Osteoblast (primary cell): ENCODE data around the gene EPS8. TPM values are rescaled to one million over a fixed set of nuclear protein-coding genes. Genes with fewer than 3 reads are reported as not detected.

Source experiments
- DNase-seq: peaks from one replicate; pipeline ENCODE4 v3.0.0; 2011; ENCODE audit warnings: low spot score, mixed read lengths; ENCODE audit not compliant: insufficient read length; ENCODE audit errors: missing footprints
- H2AFZ ChIP-seq: 2 replicates; pipeline ENCODE4 v1.6.0; 2011; ENCODE audit warnings: mild to moderate bottlenecking, low read length
- H3K27ac ChIP-seq: 2 replicates; pipeline ENCODE4 v1.5.1; 2011; ENCODE audit warnings: mild to moderate bottlenecking, low read depth, low read length, moderate library complexity
- H3K27me3 ChIP-seq: 2 replicates; pipeline ENCODE4 v1.6.0; 2012; ENCODE audit warnings: mild to moderate bottlenecking, control low read depth, inconsistent platforms, low read length, moderate library complexity; ENCODE audit not compliant: insufficient read depth
- H3K36me3 ChIP-seq: 2 replicates; pipeline ENCODE4 v1.5.1; 2011; ENCODE audit warnings: mild to moderate bottlenecking, low read length, control low read depth, moderate library complexity; ENCODE audit not compliant: insufficient read depth
- H3K4me1 ChIP-seq: 2 replicates; pipeline ENCODE4 v1.5.1; 2011; ENCODE audit warnings: mild to moderate bottlenecking, low read length, control low read depth, moderate library complexity; ENCODE audit not compliant: insufficient read depth
- H3K4me2 ChIP-seq: 2 replicates; pipeline ENCODE4 v1.6.0; 2011; ENCODE audit warnings: mild to moderate bottlenecking, low read length; ENCODE audit not compliant: insufficient read depth
- H3K4me3 ChIP-seq: fragments of 200-600 bp; sonication (generic); 3 replicates; pipeline ENCODE4 v1.5.1; 2012; ENCODE audit warnings: mild to moderate bottlenecking, low read length, inconsistent platforms; ENCODE audit not compliant: insufficient read depth
- H3K79me2 ChIP-seq: 2 replicates; pipeline ENCODE4 v1.6.0; 2012; ENCODE audit warnings: mild to moderate bottlenecking, low read length, control low read depth, inconsistent platforms; ENCODE audit not compliant: insufficient read depth
- H3K9me3 ChIP-seq: 2 replicates; pipeline ENCODE4 v1.5.1; 2011; ENCODE audit warnings: low read depth, low read length, control low read depth
- H4K20me1 ChIP-seq: 2 replicates; pipeline ENCODE4 v1.6.0; 2012; ENCODE audit warnings: mild to moderate bottlenecking, low read length, control low read depth; ENCODE audit not compliant: insufficient read depth
- total RNA-seq: library from RNA; depleted of rRNA; stranded (reverse); fragments of >200 nt; gene quantifications from 2 replicates; pipeline ENCODE4 v1.2.3, GENCODE V29; 2012
- TF ChIP-seq, protein P1 (sequence below): IDR thresholded peaks from 2 replicates; pipeline ENCODE4 v1.5.1; 2011; ENCODE audit warnings: mild to moderate bottlenecking, low read depth, low read length, moderate library complexity; ENCODE audit errors: extremely low read depth

EPS8 gene
- total RNA-seq, 1 donor, result 160 TPM

DNA sequence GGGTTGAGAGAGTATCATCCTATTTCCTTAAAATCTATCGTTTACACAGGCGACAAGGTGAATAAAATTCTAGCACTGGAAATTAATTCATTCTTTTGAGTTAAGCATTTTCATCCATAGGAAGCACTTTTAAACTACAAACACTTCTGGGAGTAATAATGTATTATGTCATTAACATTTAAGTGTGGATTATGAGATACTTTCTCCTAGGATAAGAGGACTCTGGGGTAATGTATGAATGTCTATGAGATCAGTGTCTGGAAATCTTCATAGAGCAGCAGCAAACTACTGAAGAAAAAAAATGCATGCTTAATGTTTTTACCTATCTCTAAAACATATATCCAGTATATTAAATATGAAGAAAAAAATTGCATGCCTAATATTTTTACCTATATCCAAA lies 86.9 kb downstream of the EPS8 start:
- TF ChIP-seq, protein P1, sequence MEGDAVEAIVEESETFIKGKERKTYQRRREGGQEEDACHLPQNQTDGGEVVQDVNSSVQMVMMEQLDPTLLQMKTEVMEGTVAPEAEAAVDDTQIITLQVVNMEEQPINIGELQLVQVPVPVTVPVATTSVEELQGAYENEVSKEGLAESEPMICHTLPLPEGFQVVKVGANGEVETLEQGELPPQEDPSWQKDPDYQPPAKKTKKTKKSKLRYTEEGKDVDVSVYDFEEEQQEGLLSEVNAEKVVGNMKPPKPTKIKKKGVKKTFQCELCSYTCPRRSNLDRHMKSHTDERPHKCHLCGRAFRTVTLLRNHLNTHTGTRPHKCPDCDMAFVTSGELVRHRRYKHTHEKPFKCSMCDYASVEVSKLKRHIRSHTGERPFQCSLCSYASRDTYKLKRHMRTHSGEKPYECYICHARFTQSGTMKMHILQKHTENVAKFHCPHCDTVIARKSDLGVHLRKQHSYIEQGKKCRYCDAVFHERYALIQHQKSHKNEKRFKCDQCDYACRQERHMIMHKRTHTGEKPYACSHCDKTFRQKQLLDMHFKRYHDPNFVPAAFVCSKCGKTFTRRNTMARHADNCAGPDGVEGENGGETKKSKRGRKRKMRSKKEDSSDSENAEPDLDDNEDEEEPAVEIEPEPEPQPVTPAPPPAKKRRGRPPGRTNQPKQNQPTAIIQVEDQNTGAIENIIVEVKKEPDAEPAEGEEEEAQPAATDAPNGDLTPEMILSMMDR, result no peak
- H3K27ac ChIP-seq, result peak overlapping the region; percentile 85
- H3K4me2 ChIP-seq, result peak overlapping the region; percentile 71
- no peaks in the 10 kb centered on the region for H4K20me1 ChIP-seq
- no peaks in the 10 kb centered on the region for H3K9me3 ChIP-seq
- peaks cover 58% of the 10 kb centered on the region for H3K4me1 ChIP-seq
- H3K36me3 ChIP-seq, result no peaks in the 10 kb centered on the region
- H3K79me2 ChIP-seq, result peaks cover 70% of the 10 kb centered on the region
- no peak overlapping the region for H2AFZ ChIP-seq
- H3K4me3 ChIP-seq, result peak overlapping the region; percentile 15
- H3K27me3 ChIP-seq, result no peaks in the 10 kb centered on the region
- no peak for DNase-seq

DNA sequence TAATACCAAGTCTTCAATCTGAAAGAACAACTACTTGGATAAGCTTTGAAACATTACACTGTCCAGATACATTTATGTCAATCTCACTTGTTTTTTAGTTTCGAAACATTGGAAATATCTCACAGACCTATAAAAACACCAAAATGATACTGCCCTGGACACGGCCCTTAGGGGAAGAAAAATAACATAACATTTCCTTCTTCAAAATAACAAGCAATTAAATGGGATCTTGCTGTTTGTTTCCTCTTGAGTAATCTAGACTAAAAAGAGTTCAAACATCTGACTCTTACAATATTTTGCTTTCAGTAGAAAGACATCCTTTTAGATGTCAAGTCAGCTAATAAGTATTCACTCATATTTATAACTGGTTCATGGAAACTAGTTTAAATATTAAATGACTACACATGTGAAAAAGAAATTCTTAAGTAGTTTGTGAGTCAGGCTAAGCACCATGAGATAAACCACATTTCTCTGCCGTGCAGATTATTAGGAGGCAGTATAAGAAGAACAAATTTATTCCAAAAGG lies 87.5 kb downstream of the EPS8 start:
- H3K27ac ChIP-seq, result peak overlapping the region; percentile 85
- H4K20me1 ChIP-seq, result no peaks in the 10 kb centered on the region
- H3K36me3 ChIP-seq, result no peaks in the 10 kb centered on the region
- H3K4me3 ChIP-seq, result peak overlapping the region; percentile 15
- H2AFZ ChIP-seq, result no peak overlapping the region
- peak overlapping the region; percentile 71 for H3K4me2 ChIP-seq
- peaks cover 70% of the 10 kb centered on the region for H3K79me2 ChIP-seq
- TF ChIP-seq, protein P1, result no peak
- peaks cover 56% of the 10 kb centered on the region for H3K4me1 ChIP-seq
- H3K9me3 ChIP-seq, result no peaks in the 10 kb centered on the region
- no peak for DNase-seq
- no peaks in the 10 kb centered on the region for H3K27me3 ChIP-seq

DNA sequence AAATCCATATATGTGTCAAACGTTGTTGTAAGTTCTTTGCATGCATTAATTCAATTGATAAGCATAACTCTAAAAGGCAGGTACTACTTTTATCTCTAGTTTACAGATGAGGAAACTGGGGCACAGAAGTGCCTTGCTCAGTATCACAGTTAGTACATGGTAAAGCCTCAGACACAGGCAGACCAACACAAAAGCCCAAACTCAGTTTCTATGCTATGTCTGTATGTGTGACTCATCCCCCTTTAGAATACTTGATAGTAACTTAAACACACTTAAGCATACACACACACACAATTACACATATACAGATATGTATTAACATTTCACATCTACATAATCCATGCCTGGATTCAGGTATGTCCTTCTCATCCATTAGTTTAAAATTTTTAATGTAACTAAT lies 88.0 kb downstream of the EPS8 start:
- Histone ChIP-seq H3K27ac (peak overlapping the region; percentile 85), H3K4me3 (no peak overlapping the region), H4K20me1 (no peaks in the 10 kb centered on the region), H3K27me3 (no peaks in the 10 kb centered on the region), H2AFZ (no peak overlapping the region), H3K36me3 (no peaks in the 10 kb centered on the region), H3K79me2 (peaks cover 71% of the 10 kb centered on the region), H3K9me3 (no peaks in the 10 kb centered on the region), H3K4me1 (peaks cover 54% of the 10 kb centered on the region), H3K4me2 (peak overlapping the region; percentile 71)
- TF ChIP-seq, protein P1, result no peak
- DNase-seq, result no peak

DNA sequence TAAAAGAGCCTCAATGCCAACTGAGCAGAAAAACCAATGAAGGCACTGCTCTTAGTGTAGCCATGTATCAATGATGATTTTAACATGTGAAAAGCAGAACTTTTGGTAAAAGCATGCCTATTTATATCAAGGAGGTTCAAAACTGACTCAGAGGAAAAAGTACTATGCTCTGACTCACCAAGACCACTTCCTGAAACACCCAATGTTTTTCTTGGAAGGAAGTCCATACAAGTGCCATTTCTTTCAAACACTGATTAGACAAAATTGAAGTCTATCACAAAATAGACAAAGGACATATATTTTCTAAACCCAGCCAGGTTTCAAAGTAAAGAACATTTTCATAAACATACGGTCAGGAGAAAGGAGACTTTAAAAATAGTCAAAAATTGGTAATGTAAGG lies 88.6 kb downstream of the EPS8 start:
- Histone ChIP-seq H3K4me2 (peak overlapping the region; percentile 71), H3K36me3 (no peaks in the 10 kb centered on the region), H3K79me2 (peaks cover 71% of the 10 kb centered on the region), H3K4me3 (no peak overlapping the region), H2AFZ (no peak overlapping the region), H3K27ac (peak overlapping the region; percentile 85), H4K20me1 (no peaks in the 10 kb centered on the region), H3K9me3 (no peaks in the 10 kb centered on the region), H3K4me1 (peaks cover 49% of the 10 kb centered on the region), H3K27me3 (no peaks in the 10 kb centered on the region)
- peak; percentile 89 for DNase-seq
- TF ChIP-seq, protein P1, result no peak
